Erythroblast (primary cell): ENCODE results near the gene SLC45A3.

Source experiments
- GATA1 ChIP-seq: IDR thresholded peaks from 2 replicates; pipeline ENCODE4 v1.6.1; 2011; ENCODE audit warnings: low read depth, mild to moderate bottlenecking, control low read depth, low read length, moderate library complexity
- POLR2A ChIP-seq: IDR thresholded peaks from 2 replicates; pipeline ENCODE4 v1.6.1; 2011; ENCODE audit warnings: mild to moderate bottlenecking, low read length

DNA sequence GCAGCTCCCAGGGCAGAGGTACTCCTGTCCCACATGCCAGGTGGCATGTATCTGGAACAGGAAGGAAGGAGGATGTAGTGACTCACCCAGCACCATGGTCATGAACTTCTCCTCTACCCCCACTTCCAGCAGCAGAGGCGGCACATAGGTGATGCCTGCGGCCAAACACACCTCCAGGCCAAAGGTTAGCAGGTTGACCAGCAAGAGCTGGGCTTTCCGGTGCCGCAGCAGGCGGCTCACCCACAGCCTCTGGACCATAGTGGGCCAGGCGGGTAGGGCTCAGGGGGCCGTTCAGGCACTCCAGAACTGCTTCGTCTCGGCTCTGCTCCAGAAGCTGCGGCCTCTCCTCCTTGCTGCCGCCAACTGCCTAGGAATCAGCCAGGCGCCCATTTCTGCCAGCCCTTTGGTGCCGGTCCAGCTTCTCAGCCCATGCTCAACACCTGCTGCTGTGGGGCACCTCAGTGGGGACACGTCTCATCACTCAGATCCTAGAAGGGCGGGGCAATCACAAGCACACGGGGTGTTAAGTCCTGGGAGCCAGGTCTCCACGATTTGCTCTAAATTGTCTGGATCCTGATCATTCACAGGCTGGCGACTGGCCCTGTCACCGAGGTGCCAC is 15.8 kb downstream of the SLC45A3 start:
- no peak for TF ChIP-seq POLR2A
- TF ChIP-seq GATA1, result no peak
